ENCODE results near the gene GBP3.
"Not testable (repeated sequence)": the region's sequence is repeated elsewhere in the genome, so short reads cannot be mapped to it uniquely, and the experiment has no call there.

GBP3 gene, protein sequence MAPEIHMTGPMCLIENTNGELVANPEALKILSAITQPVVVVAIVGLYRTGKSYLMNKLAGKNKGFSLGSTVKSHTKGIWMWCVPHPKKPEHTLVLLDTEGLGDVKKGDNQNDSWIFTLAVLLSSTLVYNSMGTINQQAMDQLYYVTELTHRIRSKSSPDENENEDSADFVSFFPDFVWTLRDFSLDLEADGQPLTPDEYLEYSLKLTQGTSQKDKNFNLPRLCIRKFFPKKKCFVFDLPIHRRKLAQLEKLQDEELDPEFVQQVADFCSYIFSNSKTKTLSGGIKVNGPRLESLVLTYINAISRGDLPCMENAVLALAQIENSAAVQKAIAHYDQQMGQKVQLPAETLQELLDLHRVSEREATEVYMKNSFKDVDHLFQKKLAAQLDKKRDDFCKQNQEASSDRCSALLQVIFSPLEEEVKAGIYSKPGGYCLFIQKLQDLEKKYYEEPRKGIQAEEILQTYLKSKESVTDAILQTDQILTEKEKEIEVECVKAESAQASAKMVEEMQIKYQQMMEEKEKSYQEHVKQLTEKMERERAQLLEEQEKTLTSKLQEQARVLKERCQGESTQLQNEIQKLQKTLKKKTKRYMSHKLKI

DNA sequence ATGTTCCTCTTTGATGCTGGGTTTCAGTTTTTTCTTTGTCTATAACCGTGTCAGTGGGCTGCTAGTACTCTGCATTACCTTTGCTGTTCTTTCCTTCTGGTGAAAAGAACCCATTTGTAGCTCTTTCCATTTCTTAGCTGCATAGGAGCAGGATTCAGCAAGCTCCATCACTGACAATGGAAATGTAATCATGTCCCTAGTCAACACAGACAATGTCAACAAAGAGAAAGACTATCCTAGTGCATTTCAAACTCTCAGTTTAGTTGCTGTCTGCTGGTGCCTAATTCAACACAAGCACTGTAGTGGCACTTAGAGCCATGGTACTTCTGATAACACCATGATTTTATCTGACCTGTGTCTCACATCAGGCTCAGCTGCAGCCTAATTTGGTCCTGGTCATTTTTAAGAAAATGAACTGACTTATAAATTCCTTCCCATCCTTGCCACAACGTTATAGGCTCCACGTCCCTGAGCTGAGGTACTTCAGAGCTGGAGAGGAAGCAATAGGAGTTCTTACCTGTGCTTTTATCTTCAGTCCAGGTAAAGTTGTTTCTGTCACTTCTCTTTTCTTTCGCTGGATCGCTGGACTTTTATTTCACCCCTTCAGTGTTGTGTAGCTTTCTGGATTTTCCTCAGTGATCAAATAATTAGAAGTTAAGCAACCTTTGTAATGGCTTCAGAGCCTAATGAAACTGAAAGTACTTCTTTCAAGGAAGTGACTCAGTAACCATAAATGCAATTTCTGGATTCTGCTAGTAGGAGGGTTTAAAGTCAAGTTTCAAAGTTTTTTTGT lies at the start of gene GBP3:
GBP3 (minus strand) TSS at position 700 of the 793 bp plus-strand sequence. CDS start 2,145 bp downstream, outside the sequence.
- no peak for DNase-seq

DNA sequence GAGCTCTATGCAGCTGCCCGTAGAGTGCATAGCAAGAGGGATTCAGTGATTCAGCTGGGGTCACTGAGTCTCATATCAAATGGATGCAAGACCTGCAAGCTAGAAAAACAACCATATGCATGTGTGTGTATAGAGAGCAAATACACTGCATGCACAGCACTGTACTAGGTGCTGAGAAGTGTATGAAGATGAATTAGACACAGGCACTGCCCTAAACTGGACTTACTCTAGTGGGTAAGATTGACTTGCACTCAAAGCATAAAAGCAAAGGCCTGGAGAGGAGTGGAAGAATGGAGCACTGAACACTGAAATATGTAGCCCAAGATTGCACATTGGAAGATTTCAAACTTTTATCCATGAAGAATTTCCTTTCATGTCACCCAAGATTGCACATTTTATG lies 47.8 kb upstream of the GBP3 start:
- DNase-seq: no peak

DNA sequence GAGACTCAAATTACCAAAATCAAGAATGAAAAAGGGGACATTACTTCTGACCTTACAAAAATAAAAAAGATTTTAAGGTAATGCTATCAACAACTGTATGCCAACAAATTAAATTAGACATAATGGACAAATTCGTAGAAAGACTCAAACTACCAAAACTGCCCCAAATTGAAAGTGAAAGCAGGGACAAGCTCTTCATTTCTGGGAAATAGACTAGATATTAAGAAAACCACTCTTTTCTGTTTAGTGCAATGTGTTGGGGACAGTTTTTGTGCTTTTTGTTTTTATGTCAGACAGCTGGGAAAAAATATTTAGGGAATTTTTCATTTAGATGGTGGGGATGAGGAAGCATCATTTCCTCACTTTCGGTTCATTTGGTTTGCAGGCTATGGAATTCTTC lies 47.3 kb upstream of the GBP3 start:
- DNase-seq: no peak

DNA sequence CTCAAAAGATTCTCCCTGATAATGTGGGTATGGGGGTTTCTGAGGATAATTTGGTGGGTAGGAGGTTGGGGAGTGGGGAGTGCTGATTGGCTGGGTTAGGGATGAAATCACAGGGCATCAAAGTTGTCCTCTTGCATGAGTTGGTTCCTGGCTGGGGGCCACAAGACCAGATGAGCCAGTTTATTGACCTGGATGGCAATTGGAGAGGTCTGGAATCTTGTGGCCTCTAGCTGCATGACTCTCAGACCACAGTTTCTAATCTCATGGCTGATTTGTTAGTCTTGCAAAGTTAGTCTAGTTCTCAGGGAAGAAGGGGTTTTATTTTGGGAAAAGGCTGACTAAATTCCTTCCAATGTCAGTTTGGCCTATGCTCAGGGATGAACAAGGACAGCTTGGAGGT lies 45.6 kb upstream of the GBP3 start:
- DNase-seq: no peak

DNA sequence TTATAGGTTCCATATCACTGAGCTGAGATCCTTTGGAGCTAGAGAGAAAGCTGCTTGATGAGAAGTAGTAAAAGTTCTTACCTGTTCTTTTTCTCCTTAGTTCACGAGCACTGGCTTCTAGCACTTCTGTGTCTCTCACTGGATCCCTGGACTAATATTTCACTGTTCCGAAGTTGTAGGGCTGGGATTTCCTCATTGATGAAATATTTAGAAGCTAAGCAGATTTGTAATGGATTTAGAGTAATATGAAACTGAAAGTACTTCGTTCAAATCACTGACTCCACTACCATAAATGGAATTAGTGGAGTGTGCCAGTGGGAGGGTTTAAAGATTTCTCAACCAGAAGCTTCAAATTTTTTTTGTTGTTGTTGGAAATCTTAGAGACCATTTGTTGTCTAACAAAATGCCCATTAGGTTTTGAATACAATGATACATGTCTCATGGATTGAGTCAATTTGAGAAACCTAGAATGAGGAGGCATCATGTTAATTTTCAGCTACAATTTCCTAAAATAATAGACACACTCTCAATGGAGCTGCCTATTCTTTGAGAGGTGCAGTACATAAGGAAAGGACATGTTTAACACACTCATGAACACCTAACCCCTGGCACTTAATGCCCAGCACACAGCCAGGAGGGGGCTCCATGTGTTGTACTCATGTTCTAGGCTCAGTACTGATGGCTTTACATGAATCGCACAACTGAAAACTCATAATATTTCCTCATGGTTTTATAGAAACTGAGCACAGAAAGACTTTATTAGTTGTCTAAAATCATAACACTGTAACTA lies 42.6 kb upstream of the GBP3 start, which contains the start of gene GBP1:
GBP1 (minus strand) TSS at position 130 of the 790 bp plus-strand sequence. CDS start 1,974 bp downstream, outside the sequence.
- DNase-seq: peak; percentile 19

DNA sequence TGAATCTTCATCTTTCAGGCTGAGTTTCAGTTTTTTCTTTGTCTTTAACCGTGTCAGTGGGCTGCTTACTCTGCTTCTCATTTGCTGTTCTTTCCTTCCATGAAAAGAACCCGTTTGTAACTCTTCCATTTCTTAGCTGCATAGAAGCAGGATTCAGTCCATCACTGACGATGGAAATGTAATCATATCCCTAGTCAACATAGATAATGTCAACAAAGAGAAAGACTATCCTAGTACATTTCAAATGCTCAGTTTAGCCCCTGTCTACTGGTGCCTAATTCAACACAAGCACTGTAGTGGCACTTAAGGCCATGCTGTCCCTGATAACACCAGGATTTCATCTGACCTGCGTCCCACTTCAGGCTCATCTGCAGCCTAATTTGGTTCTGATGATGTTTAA lies 42.0 kb upstream of the GBP3 start:
- DNase-seq: no peak

DNA sequence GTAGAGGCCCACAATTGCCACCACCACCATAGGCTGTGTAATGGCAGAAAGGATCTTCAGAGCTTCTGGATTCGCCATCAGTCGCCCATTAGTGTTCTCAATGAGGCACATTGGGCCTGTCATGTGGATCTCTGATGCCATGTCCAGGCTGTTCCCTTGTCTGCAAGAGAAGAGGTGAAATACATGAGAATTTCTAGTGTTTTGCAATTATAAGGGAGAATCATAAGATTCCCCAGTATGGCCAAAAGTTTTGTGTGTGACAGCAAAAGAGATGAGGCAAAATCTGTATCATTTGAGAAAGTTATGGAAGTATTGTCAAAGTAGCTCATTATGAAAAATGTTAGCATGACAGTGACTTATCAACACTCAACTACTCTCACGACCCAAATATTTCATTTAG lies 40.4 kb upstream of the GBP3 start:
- DNase-seq: no peak

DNA sequence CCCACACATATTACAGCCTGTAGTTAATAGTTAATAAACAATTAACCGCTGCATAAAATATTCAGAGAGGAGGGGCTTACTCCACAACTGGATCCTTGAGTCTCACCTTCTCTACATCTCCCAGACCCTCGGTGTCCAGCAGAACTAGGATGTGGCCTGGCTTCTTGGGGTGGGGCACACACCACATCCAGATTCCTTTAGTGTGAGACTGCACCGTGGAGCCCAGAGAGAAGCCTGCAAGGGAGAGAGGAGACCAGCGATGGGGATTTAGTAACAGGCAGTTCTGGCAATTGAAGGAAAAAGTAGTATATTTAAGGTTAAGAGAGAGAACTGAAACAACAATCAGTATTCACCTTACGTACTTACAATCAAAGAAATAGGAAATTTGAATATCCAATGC lies 37.4 kb upstream of the GBP3 start:
- DNase-seq: no peak

DNA sequence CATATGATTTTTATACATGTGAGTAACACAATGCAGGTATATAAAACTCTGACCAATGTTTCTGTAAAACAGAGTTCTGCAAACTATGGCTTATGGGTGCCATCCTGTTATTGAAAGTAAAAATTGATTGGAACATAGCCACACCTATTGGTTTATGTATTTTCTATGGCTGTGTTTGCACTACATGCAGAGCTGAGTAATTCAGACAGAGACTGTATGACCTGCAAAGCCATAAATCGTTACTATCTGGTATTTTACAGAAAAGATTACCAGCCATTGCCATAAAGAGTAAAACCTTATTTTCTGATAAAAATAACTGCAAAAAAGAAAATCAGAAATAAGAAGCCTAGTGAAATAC lies 29.3 kb upstream of the GBP3 start:
- DNase-seq: no peak

DNA sequence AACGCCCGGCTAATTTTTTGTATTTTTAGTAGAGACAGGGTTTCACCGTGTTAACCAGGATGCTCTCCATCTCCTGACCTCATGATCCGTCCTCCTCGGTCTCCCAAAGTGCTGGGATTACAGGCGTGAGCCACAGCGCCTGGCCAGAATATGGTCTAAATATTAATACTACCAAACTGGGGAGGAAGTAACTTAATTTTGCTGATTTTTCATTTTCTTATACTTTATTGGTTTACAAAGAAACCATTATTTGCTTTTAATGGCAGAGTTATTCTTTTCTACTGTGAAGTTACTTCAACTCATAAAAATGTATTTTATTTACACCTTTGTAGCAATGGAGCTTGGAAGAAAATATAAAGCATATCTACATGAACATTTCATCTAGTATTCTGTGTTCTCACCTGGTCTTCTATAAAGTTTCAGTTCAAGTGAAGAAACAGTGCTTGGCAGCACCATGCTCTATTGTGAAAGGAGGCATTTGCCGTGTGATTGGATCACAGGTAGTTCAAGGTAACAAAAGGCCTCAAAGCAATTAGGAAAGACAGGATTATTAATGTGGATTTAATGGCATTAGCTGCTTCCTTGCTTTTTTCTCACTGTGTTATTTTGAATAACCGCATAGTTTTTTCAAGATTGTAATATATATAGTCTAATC lies 28.8 kb upstream of the GBP3 start:
- no peak for DNase-seq

DNA sequence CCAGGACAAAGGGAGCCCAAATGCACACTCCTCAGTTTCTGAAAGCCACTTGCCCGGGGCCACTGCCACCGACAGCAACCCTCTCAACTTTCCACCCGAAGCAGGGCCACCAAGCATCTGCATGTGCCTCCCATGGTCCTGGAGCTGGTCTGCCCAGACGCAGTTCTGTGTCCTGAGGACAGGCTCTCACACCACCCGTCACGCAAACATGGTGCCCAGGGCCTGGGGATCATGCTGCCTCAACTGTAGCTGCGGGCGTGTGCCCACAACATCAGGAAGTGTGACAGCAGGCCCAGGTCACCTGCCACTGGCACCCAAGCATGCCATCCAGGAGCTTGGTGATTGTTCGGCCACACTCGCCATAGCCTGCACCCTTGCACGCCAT lies 28.0 kb upstream of the GBP3 start:
- DNase-seq: no peak

DNA sequence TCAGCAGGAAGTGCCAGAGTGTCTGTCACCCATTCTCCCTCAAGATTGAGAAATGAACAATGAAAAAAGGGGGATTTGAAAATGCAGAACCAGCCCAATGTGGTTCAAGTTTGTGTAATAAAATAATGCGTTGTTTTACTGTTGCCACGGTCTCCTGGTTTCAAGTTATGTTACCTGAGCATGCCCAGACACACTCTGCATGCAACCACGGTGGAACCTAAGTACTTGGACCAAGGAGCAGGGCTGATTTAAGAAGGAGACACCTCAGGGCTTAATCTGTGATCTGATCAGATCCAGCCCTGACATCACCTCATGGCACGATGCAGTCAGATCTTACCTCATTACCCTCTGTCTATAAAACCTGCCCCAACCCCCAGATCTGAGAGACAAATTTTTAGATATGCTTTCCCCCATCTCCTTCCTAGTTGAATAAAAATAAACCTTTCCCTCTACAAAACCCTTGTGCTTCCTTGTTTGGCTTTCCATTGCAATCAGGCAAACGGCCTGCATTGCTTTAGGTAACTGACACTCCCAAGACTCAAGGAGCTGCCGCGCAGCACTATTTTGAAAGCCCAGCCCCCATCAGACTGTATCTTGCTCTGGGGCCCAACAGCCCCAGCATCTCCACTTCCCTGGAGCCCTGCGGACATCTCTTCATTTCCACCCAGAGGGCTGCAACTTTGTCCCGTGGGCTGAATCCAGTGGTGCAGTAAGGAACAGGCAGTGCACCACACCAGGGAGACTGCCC lies 27.4 kb upstream of the GBP3 start:
- DNase-seq: not testable (repeated sequence)

DNA sequence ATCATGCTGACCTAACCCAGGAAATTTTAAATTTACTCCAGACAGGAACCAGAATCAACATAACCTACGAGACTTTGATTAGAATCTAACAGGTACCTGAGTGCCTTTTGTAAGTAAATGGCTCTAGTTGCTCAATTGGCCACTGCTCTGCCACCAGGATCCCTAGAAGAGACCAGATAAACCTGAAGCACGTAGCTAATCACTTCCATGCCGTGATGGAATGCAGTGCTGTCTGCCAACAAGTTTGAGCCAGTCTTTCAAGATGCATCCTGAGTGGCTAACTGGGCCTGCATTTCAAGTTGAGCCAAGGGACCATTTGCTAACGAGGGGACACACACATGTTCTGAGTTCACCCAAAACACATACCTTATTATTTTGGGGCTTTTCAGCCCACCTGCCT lies 26.5 kb upstream of the GBP3 start:
- not testable (repeated sequence) for DNase-seq

DNA sequence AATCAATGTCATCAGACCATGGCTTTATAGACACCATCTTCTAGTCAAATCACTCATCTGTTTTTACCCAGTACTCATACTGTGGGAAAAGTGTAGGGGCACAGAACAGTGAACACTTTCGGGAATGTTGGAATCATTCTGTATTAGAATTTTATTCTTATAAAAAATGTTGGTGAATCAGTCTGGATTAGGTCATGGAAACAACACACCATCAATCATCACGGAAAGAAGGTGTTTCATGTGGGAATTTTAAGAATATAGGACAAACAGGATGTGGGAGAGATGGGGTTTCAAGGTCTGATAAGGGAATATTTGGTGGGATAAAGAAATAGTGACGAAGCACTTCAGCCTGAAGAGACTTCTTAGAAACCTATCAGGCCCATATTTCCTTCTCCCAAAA lies 25.1 kb upstream of the GBP3 start:
- no peak for DNase-seq

DNA sequence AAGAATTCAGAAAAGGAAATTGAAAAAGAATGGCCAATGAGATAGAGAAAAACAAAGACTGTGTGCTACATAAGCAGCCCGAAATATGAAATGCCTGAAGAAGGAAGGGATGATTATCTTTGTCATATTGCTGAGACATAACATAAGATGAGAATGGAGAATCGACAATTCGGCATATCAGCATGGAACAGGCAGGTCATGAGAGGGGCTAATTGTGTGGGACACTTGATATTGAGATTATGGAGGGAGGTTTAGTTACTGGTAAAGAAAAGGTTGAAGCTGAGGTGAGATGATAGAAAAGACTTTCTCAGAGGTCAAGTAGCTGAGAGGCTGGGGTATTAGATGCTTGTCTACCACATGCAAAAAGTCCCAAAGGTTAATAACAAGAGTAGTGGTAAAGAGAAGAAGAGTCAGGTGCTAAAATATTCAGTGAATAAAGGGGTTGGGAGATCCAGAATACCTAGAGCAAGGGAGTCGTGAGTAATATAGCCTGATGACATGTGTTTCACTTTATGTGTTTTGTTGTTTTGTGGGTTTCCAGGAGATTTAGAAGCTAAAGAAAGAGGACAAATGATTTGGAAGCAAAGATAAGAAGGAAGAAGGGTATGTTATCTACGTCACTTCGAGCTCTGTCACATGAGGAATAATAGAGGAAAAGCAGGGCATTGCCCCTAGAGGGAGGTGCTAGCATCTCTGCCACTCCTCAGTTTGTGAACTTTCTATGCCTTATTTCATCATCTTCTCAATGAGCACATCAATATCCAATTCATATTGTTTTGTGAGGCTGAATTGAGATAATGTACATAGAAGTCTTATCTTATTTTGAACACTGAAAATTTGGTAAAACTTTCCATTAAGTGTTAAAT lies 23.9 kb upstream of the GBP3 start:
- DNase-seq: not testable (repeated sequence)

DNA sequence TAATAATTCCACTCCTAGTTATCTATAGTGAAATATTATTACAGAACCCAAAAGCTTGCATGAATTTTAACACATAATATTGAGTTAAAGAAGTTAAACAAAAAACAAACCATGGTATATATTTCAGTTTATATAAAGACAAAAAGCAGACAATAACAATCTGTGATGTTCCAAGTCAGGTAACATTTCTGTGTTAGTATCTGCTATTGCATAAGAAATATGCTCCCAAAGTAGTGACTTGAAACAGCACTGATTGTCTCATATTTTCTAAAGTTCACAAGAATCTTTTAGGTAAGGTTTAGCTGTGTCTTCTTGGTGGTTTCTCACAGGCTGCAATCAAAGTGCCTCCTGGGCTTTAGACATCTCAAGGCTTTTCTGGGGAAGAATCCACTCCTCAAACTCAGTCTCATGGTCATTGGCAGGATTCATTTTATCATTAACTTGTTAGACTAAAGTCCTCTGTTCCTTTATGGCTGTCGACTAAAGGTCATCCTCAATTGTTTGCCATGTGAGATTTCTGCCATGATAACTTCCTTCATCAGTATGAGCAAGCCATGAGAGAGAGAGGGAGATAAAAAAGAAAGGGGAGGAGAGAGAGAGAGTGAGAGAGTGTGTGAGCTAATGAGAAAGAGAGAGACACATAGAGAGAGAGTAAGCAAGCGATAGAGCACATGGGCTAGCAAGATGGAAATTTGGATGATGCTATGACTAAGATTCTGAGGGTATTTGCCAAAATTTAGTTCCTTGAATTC lies 22.5 kb upstream of the GBP3 start:
- DNase-seq: no peak

DNA sequence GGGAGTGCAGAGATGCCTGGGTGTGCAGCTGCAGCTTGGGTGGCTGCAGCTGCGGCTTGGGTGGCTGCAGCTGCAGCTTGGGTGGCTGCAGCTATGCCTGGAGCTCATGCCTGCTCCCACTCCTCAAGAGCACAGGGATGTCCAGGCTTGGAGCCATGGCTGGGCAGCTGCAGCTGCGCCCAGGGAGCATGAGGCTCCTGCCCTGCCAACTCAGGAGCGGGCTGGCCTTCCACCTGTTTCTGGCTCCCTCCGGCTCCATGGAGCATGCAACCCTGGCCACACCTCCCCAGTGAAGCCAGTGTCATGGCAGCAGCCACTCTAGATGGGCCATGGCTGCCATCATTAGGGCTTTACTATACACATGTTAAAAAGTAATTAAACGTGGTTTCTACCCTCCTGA lies 21.3 kb upstream of the GBP3 start:
- no peak for DNase-seq

DNA sequence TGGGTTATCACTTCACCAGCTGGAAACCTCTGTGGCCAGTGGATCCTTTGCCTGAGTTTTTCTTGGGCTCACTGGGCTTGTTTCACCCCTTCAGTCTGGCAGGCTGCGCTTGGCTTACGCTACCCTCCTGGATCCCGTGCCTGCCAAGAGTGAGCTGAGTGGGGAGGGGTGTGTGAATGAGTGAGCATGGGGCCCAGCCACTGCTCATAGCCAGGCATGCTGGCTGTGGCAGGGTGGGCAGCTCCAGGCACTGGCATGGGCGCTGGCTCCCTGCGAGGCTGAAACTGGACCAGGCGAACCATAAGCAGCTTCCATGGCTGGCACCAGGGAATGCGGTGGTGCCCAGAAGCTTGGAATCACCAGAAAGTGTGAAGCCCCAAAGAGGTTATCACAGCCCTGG lies 19.8 kb upstream of the GBP3 start:
- DNase-seq: no peak

DNA sequence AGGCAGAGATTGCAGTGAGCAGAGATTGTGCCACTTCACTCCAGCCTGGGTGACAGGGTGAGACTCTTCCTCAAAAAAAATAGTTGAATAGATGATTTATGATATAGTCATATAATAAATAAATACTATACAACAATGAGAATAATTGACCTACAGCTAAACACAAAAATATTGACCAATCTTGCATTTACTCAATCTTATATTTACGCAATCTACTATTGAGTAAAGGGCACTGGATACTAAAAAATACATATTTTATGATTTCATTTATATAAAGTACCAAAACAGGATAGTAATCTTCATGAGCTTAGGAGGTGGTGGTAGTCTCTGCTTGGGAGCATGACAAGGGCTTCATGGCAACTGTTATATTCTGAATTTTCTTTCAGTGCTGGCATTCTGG lies 19.1 kb upstream of the GBP3 start:
- no peak for DNase-seq

DNA sequence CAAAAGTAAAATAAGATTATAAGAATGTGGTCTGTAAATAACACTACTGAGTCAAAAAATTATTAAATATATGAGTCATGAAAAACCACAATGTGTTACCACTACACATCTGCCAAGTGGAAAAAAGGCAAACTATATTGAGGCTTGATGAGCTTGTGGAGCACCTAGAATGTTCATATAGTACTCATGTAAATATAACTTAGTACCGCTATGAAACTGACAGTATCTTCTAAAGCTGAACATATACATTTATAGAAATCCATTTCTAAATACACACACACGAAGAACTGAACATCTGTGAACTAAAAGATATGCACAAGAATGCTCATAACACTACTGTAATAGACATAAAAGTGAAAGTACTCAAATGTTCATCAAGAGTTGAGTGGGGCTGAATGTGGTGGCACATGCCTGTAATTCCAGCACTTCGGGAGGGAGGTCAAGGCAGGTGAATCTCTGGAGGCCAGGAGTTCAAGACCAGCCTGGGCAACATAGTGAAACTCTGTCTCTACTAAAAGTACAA lies 18.5 kb upstream of the GBP3 start:
- no peak for DNase-seq
